Anterior cingulate cortex (tissue), 58 donors: ENCODE data around the gene KIF1C.
A peak's percentile ranks its signal among the peaks of the same experiment; 100 is the strongest.
"Not testable (repeated sequence)": the region's sequence is repeated elsewhere in the genome, so short reads cannot be mapped to it uniquely, and the experiment has no call there.

Experiments
- DNase-seq, 58 donors: peaks; one replicate each; lab custom pipeline; 2025; lab: John Stamatoyannopoulos, UW

KIF1C gene

DNA sequence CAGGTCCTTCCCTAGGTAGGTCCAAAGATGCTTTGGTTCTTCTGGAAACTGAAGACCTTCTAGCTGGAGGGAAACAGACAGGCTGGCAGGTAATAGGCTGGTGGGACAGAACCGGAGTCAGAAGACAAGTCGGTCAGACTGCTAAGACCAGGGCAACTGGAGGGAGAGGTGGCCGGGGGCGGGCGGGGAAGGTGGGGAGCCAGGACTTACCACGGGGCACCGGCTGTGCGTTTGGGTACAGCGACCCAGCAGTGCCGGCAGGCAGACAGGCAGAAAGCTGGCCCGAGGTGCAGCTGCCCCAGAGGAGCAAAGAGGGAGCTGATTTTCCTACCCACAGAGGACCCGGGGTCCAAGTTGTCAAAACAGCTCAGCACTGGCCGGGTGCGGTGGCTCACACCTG is 36.9 kb downstream of the KIF1C start:
- DNase-seq: no peak

DNA sequence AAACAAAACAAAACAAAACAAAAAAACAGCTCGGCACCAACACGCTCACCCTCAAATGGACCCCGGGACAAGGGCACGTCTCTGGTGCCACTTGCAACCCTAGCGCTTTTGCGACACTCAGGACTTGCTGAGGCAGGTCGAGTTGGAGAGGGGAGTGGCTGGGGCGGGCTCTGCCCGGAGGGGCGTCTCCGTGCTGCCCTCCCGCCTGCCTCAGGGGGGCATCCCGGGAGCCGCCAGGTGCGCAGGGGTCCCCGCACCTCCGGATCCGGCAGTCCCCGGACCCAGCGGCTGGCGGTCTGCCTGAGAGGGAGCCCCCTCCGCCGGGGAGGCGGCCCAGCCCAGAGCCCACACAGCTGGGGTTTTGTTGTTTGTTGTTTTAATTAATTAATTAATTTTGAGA is 37.6 kb downstream of the KIF1C start, which contains the start of gene SLC52A1:
Gene SLC52A1, minus strand, starts transcription at position 112 of the 400 bp plus-strand sequence. CDS start 820 bp downstream, outside the sequence.
- peak in 1 of 58 donors; percentile 7 for DNase-seq

DNA sequence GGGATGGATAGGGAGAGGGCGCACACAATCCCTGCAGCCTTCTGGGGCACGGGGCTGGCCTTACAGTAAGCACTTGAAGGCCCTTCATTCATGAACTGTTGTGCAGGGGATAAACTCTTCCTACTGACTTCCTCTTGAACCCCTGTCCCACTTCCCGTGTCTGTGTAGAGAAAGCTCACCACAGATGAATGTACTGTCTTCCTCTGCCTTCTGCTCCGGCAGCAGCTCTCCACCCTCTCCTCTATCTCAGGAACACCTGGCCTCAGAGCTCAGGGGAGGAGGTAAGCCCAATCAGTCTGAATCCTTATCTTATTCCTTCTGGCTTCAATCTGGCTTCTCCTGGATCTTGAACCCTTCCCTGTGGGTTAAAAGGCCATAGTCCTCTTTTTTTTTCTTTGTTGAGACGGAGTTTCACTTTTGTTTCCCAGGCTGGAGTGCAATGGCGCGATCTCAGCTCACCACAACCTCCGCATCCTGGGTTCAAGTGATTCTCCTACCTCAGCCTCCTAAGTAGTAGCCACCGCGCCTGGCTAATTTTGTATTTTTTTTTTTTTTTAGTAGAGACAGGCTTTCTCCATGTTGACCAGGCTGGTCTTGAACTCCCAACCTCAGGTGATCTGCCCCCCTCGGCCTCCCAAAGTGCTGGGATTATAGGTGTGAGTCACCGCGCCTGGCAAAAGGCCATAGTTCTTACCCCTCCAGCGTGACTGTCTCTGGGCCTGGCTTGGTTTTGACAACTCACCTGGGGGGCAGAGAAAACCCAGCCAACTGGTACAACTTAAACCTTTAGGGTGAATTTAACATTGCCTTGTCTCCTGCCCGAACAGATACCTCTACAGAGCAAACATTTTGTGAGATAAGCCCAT is 44.6 kb downstream of the KIF1C start:
- DNase-seq: no peak

DNA sequence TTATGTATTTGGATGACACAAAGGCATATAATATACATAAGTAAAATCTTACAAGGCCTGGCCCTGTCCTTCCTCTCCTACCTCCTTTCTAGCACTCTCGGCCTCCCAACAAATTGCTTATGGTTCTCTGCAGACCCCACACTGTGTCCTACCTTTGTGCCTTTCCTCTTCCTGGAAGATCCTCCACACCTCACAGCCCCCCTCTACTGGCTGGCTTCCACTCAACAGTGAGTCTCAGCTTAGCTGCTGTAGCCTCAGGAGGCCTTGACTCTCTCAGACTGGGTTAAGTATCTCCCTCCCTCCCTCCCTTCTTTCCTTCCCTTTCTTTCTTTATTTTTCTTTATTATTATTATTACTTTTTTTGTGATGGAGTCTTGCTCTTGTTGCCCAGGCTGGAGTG is 45.8 kb downstream of the KIF1C start:
- DNase-seq: no peak

DNA sequence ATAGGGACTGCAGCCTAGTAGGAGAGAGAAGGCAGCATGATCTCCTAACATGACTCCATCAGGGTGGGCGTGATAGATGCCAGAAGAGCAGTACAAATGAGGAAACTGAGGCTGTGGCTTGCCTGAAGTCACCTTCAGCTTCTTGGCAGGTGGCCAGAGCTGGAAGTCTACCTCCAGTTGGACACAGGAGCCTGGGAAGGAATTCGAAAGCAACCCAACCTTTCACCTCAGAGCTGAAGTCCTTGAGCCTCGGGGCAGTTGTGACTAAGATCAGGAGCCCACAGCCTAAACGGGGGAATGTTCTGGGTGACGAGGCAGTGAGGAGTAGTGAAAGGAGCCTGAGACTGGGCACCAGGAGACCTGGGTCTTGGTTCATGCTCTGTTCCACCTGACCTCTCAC is 46.9 kb downstream of the KIF1C start:
- DNase-seq: no peak

DNA sequence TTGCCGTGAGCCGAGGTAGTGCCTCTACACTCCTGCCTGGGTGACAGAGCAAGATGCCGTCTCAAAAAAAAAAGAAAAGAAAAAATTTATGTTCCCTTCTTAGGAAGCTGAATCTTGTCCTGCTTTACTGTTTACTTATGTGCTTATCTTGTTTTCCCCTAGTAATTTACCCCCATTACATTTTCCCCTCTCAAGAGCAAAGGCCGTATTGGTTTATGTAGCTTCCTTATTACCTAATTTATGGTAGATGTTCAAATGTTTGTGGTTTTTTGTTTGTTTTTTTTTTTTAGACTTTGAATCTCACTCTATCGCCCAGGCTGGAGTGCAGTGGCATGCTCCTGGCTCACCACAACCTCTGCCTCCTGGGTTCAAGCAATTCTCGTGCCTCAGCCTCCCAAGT is 47.7 kb downstream of the KIF1C start:
- DNase-seq: no peak

DNA sequence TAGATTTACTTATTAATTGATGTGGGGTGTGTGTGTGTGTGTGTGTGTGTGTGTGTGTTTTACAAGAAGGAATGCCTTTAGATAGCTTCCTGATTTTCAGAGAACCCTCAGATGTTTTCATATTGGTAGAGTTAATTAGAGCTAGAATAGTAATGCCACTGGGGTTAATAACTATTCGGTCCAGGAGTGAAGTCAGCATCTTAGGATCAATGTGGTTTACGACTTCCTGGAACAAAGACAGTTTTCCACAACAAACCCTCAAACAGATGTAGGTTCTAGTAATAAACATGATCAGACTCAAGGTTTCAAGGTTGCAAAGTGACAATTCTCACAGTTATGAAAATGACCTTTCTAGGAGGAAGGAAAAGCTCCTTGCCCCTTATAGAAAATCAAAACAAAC is 49.7 kb downstream of the KIF1C start:
- no peak for DNase-seq

DNA sequence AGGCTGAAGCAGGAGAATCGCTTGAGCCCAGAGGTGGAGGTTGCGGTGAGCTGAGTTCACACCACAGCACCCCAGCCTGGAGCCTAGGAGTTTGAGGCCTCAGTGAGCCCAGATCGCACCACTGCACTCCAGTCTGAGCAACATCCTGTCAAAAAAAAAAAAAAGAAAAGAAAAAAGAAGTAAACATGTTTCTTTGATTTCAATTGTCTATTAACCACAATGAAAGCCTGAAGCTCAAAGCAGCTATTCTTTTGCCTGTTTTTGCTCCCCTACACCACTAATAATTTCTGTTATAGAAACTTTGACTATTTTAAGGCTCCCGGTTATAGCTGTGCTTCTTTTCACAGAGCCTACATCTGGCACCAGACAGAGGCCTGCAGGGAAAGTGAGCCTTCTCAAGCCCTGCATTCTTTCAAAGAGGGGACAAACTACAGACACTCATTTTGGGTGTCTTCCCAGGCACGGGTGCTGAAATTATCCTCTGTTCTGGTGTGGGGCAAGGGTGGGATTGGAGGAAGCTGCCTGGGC is 51.6 kb downstream of the KIF1C start:
- peak in 1 of 58 donors; percentile 1 for DNase-seq

DNA sequence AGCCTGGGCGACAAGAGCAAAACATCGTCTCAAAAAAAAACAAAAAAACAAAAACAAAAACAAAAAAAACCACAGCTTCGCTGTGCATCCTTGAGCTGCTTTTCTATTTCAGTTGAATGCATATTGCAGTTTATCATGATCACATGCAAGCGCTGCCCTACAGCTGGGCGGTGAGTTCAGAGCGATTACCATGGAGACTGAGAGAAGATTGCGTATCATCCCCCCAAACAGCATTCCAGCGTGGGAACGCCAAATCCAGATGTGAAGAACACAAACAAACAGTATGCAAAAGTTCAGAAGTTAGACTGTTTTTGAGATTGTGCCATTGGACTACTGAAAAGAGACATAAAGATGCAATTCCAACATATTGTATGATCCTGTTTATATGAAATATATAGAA is 52.5 kb downstream of the KIF1C start:
- DNase-seq: peak in 3 of 58 donors; percentile 1 to 11 (median 11)

DNA sequence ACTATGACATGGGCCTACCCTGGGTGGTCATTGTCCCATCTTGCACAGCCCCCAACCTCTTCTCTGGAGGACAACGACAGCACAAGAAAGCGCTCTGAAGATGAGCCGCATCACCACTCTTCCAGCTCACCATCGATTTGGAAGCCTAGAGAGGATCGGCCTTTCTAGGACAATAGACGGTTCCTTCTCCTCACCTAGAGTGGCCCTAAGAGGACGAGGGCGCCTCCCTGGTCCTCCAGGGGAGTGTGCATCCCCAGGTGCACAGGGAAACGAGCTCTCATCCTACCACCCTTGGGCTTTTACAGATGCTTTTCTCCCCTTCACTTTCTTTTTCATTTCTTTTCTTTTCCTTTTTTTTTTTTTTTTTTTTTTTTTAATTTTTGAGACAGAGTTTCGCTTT is 57.8 kb downstream of the KIF1C start:
- DNase-seq: no peak

DNA sequence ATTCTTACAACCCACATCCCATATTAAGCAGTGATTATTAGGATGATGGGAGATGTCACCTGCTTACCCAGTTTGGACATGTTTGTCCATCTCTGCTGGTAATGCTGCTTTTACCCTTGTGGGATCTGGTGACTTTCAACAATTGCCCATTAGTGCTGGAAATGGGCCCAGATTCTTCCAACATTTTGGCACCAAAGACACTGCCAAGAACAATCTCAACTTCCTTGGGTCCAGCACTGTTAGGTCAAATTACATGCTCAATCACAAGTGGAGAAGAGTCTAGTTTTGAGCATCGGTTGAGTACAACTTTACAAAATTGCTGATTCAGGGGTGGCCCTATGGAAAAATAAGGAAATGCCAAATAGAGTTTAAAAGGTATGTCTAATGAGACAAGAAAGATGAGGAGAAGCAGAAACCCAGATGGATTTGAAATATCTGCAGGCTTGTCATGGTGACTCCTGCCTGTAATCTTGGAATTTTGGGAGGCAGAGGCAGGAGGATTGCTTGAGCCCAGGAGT is 67.5 kb downstream of the KIF1C start:
- no peak for DNase-seq

DNA sequence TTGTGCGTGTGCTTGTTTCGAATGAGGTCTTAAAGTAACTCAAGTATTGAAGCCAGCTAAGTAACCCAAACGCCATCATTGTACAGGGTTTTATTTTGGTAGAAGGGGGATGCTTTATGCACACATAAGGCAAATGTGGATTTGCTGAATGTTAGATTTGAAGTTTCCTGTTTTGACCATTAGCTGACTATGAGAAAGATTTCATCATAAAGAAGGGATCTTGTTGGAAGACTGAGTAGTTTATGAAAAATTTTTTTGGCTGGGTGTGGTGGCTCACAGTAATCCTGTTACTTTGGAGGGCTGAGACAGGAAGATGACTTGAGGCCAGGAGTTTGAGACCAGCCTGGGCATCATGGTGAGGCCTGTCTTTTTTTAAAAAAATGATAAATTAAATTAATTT is 70.5 kb downstream of the KIF1C start:
- no peak for DNase-seq

DNA sequence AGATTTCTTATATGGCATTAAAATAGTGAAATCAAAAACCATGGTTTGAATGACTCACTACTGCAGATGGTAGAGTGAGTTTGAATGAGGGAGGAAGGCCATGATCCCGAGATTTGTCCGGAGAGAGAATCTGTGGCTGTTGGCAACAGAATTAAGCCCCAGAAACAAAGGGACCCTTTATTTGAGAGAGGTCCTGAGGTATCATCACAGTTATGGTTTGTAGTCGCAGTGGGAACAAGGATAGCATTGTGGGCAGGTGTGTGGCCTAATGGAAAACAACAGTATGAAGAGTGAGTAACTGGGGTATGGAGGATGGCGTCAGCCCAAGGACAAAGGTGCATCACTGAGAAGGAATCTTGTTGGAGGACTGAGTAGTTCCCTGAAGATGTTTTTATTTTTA is 72.0 kb downstream of the KIF1C start:
- no peak for DNase-seq

DNA sequence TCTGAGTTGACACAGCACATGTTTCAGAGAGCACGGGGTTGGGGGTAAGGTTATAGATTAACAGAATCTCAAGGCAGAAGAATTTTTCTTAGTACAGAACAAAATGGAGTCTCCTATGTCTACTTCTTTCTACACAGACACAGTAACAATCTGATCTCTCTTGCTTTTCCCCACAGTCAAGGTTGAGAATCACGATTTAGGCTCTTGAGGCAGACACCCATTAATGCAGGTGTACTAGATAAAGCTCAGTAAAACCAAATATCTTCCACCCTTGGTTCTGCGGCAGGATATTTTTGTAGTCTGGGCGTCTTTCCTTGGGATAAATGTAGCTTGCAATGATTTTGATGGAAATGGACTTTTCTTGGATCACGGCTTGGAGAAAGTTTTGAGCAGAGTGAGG is 77.7 kb downstream of the KIF1C start:
- not testable (repeated sequence) for DNase-seq

DNA sequence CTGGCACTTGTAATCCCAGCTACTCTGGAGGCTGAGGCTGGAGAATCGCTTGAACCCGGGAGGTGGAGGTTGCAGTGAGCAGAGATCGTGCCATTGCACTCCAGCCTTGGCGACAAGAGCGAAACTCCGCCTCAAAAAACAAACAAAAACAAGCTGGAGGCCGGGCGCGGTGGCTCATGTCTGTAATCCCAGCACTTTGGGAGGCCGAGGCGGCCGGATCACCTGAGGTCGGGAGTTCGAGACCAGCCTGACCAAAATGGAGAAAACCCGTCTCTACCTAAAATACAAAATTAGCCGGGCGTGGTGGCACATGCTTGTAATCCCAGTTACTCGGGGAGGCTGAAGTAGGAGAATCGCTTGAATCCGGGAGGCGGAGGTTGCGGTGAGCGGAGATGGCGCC is 79.5 kb downstream of the KIF1C start:
- DNase-seq: not testable (repeated sequence)

DNA sequence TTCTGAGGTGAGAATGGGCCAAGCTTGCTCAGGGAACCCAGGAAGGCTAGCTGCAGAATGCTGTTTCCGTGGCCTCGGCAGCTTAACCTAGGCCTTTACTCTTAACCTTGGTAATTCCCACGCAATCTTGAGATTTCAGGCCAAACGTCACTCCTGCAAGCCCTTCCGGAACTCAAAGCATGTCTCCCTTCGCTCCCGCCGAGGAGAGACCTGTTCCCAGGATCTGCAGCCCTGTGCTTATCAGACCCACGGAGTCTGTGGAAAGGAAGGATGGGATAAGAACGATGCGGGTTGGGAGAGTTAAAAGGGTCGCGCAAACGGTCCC is 80.0 kb downstream of the KIF1C start:
- peak in 1 of 58 donors; percentile 73 for DNase-seq
